Mammary epithelial cell (primary cell): Measurements from ENCODE around the gene CREG2.

Source experiments
- EZH2 ChIP-seq: IDR thresholded peaks from 2 replicates; pipeline ENCODE4 v1.6.1; 2012; ENCODE audit warnings: low read length, inconsistent platforms, borderline replicate concordance
- TF ChIP-seq, protein P1 (sequence below), 2 donors: IDR thresholded peaks in 1 of 2; conservative IDR thresholded peaks in 1 of 2; 2 replicates each; pipeline ENCODE4 v1.5.1; 2011 to 2012; ENCODE audit warnings: inconsistent platforms in 2 of 2, low read length in 2 of 2, mild to moderate bottlenecking in 2 of 2, control low read depth in 1 of 2, low read depth in 1 of 2; ENCODE audit not compliant: insufficient read depth in 1 of 2; ENCODE audit errors: extremely low read depth in 1 of 2

DNA sequence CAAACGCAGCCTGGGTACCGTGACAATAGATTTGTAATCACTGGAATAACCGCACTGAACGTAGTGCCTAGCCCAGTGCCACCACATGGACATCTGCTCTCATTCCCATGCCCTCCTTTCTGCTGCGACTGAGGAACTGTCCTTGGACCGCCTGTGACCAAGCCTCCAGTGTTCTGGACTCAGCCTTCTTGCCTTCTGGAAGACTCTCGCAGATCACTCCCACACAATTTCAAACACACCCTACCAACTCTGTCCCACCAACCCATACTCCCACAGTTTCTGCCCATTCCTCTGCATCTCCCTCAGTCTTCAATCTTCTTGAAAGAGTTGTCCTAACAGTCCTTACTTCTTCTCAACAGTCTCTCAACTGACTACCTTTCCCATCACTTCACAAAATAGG lies 80.9 kb downstream of the CREG2 start:
- TF ChIP-seq, protein P1, sequence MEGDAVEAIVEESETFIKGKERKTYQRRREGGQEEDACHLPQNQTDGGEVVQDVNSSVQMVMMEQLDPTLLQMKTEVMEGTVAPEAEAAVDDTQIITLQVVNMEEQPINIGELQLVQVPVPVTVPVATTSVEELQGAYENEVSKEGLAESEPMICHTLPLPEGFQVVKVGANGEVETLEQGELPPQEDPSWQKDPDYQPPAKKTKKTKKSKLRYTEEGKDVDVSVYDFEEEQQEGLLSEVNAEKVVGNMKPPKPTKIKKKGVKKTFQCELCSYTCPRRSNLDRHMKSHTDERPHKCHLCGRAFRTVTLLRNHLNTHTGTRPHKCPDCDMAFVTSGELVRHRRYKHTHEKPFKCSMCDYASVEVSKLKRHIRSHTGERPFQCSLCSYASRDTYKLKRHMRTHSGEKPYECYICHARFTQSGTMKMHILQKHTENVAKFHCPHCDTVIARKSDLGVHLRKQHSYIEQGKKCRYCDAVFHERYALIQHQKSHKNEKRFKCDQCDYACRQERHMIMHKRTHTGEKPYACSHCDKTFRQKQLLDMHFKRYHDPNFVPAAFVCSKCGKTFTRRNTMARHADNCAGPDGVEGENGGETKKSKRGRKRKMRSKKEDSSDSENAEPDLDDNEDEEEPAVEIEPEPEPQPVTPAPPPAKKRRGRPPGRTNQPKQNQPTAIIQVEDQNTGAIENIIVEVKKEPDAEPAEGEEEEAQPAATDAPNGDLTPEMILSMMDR (conservative IDR thresholded peaks at IDR 0.05 in 1 of 2, IDR thresholded peaks at IDR 0.05 in 1 of 2; ENCODE audit: extremely low read depth in 1 of 2, insufficient read depth in 1 of 2, low read depth in 1 of 2, low read length in 2 of 2) = no peak
- TF ChIP-seq EZH2 = no peak
